Head of caudate nucleus (tissue), 42 donors: ENCODE data around the gene GUSB.
"Not testable (repeated sequence)": the region's sequence is repeated elsewhere in the genome, so short reads cannot be mapped to it uniquely, and the experiment has no call there.

Source experiments
- DNase-seq, 42 donors: peaks; one replicate each; pipeline versions ENCODE4 v3.0.0 to v3.0.0-alpha.2; 2020 to 2021; ENCODE audit warnings: mixed read lengths in 7 of 42
- intact Hi-C: fragments of 100-400 bp; cut with DNase I; formaldehyde crosslinking; loops from one replicate; pipeline ENCODE4 v1.15.0; 2022

Gene GUSB

GRCh38 chr7:65978891-65979582 lies 3.0 kb downstream of the GUSB start:
- no peak for DNase-seq
- intact Hi-C loops: no loop called here

GRCh38 chr7:65976659-65977196 lies 5.3 kb downstream of the GUSB start:
- no peak for DNase-seq
- intact Hi-C loops: no loop called here

GRCh38 chr7:65975814-65976445 lies 6.1 kb downstream of the GUSB start:
- DNase-seq: peak in 1 of 42 donors; percentile 24
- intact Hi-C loops: no loop called here

- DNase-seq: no peak
- intact Hi-C loops: no loop called here
These were observed 7.1 kb downstream of the GUSB start for GRCh38 chr7:65974876-65975275.

GRCh38 chr7:65974191-65974801 lies 7.7 kb downstream of the GUSB start:
- DNase-seq: peak in 1 of 42 donors; percentile 22
- intact Hi-C loops: no loop called here

- DNase-seq: peak in 1 of 42 donors; percentile 2
- intact Hi-C loops: no loop called here
These were observed 9.0 kb downstream of the GUSB start for GRCh38 chr7:65972976-65973375.

- DNase-seq: peak in 3 of 42 donors; percentile 5 to 23 (median 14)
- intact Hi-C loops: no loop called here
These were observed 11.0 kb downstream of the GUSB start for GRCh38 chr7:65971021-65971420.

- intact Hi-C loops: loop anchor here (10.0 kb wide), 1 partner anchor 224 kb away; no protein-coding TSS in a partner anchor
- peak in 1 of 42 donors; percentile 18 for DNase-seq
These were observed 13.5 kb downstream of the GUSB start for GRCh38 chr7:65968256-65969185.

- peak in 5 of 42 donors; percentile 14 to 48 (median 35) for DNase-seq
- intact Hi-C loops: loop anchor here (10.0 kb wide), 1 partner anchor 223 kb away; no protein-coding TSS in a partner anchor
These were observed 14.5 kb downstream of the GUSB start for GRCh38 chr7:65967361-65968155.

GRCh38 chr7:65966146-65966545 lies 15.9 kb downstream of the GUSB start:
- no peak for DNase-seq

GRCh38 chr7:65964671-65965070 lies 17.3 kb downstream of the GUSB start:
- intact Hi-C loops: loop anchor here (10.0 kb wide), 1 partner anchor 220 kb away; no protein-coding TSS in a partner anchor
- not testable (repeated sequence) for DNase-seq

More at GRCh38 chr7:65966146-65966545, 15.9 kb downstream of the GUSB start:
- intact Hi-C loops: loop anchor here (10.0 kb wide), 1 partner anchor 221 kb away; no protein-coding TSS in a partner anchor

- intact Hi-C loops: loop anchor here (10.0 kb wide), 1 partner anchor 217 kb away; no protein-coding TSS in a partner anchor
- DNase-seq: no peak
These were observed 20.0 kb downstream of the GUSB start for GRCh38 chr7:65962033-65962432.

GRCh38 chr7:65960351-65961074 lies 21.5 kb downstream of the GUSB start:
- intact Hi-C loops: loop anchor here (10.0 kb wide), 1 partner anchor 216 kb away; no protein-coding TSS in a partner anchor
- no peak for DNase-seq

GRCh38 chr7:65955718-65956117 lies 26.3 kb downstream of the GUSB start:
- no peak for DNase-seq

GRCh38 chr7:65953890-65954450 lies 28.0 kb downstream of the GUSB start:
- intact Hi-C loops: no loop called here
- peak in 35 of 42 donors; percentile 16 to 74 (median 44) for DNase-seq

More at GRCh38 chr7:65955718-65956117, 26.3 kb downstream of the GUSB start:
- intact Hi-C loops: no loop called here

GRCh38 chr7:65953001-65953720 lies 28.9 kb downstream of the GUSB start:
- peak in 2 of 42 donors; percentile 11 to 31 for DNase-seq
- intact Hi-C loops: no loop called here
